ENCODE measurements around the gene GRIK4.
A peak's percentile ranks its signal among the peaks of the same experiment; 100 is the strongest.

Gene GRIK4

GRCh38 chr11:120546312-120547205, 35.0 kb downstream of the GRIK4 start:
- no peak for TF ChIP-seq CTCF (IDR thresholded peaks at IDR 0.05; ENCODE audit: low read depth, low read length)
- DNase-seq (ENCODE audit: extremely low read depth, low read depth): peak; percentile 83

GRCh38 chr11:120547316-120547715, 35.8 kb downstream of the GRIK4 start:
- DNase-seq (ENCODE audit: extremely low read depth, low read depth): no peak
- no peak for TF ChIP-seq CTCF (IDR thresholded peaks at IDR 0.05; ENCODE audit: low read depth, low read length)

- DNase-seq (ENCODE audit: extremely low read depth, low read depth): peak; percentile 87
- peak; percentile 29 for TF ChIP-seq CTCF (IDR thresholded peaks at IDR 0.05; ENCODE audit: low read depth, low read length)
These were observed 36.5 kb downstream of the GRIK4 start for GRCh38 chr11:120547811-120548681.

GRCh38 chr11:120548682-120549209, 37.2 kb downstream of the GRIK4 start:
- TF ChIP-seq CTCF (IDR thresholded peaks at IDR 0.05; ENCODE audit: low read depth, low read length): no peak
- no peak for DNase-seq (ENCODE audit: extremely low read depth, low read depth)

- no peak for TF ChIP-seq CTCF (IDR thresholded peaks at IDR 0.05; ENCODE audit: low read depth, low read length)
- no peak for DNase-seq (ENCODE audit: extremely low read depth, low read depth)
These were observed 37.8 kb downstream of the GRIK4 start for GRCh38 chr11:120549346-120549745.

GRCh38 chr11:120550007-120550406, 38.5 kb downstream of the GRIK4 start:
- DNase-seq (ENCODE audit: extremely low read depth, low read depth): no peak
- TF ChIP-seq CTCF (IDR thresholded peaks at IDR 0.05; ENCODE audit: low read depth, low read length): no peak
